Activated CD8-positive, alpha-beta T cell treated with anti-CD3 and anti-CD28 coated beads for 36 hours (primary cell): ENCODE results near the gene ELAVL4. TPM values are rescaled to one million over a fixed set of nuclear protein-coding genes. Genes with fewer than 3 reads are reported as not detected.
"Not testable (repeated sequence)": the region's sequence is repeated elsewhere in the genome, so short reads cannot be mapped to it uniquely, and the experiment has no call there.

ENCODE experiments used
- ATAC-seq: fragments of 200-7000 bp; cut with Tn5 transposase; one replicate; pipeline ENCODE4 v1.10.0; 2021; ENCODE audit warnings: mild to moderate bottlenecking, moderate library complexity
- CTCF ChIA-PET: fragments of 350-600 bp; sonication (Branson Sonifier 250); formaldehyde crosslinking; loops from one replicate; lab custom pipeline; 2021; ENCODE audit warnings: antibody characterized with exemption; lab: Charles Lee
- POLR2A ChIA-PET: fragments of 350-600 bp; sonication (Branson Sonifier 250); formaldehyde crosslinking; loops from one replicate; lab custom pipeline; 2021; ENCODE audit warnings: antibody characterized with exemption; lab: Charles Lee
- DNase-seq: peaks from one replicate; pipeline ENCODE4 v3.0.0-alpha.2; 2020
- H3K27ac Mint-ChIP-seq: one replicate; pipeline ENCODE4 v1.8.0; 2021; ENCODE audit warnings: mild to moderate bottlenecking, mixed read lengths
- H3K27me3 Mint-ChIP-seq: one replicate; pipeline ENCODE4 v1.8.0; 2021; ENCODE audit warnings: mixed read lengths
- H3K36me3 Mint-ChIP-seq: one replicate; pipeline ENCODE4 v1.8.0; 2021; ENCODE audit warnings: low read depth, mixed read lengths
- H3K4me1 Mint-ChIP-seq: one replicate; pipeline ENCODE4 v1.8.0; 2021; ENCODE audit warnings: low read depth, mixed read lengths
- H3K4me3 Mint-ChIP-seq: one replicate; pipeline ENCODE4 v1.8.0; 2021; ENCODE audit warnings: mild to moderate bottlenecking, moderate library complexity, mixed read lengths
- H3K9me3 Mint-ChIP-seq: one replicate; pipeline ENCODE4 v1.8.0; 2021; ENCODE audit warnings: mixed read lengths
- CTCF ChIP-seq: fragments of 200-600 bp; IDR thresholded peaks from one replicate; pipeline ENCODE4 v1.8.0; 2022; ENCODE audit warnings: antibody characterized with exemption, mild to moderate bottlenecking
- intact Hi-C: fragments of 100-400 bp; cut with micrococcal nuclease; formaldehyde crosslinking; loops from one replicate; pipeline ENCODE4 v1.10.0; 2022
- total RNA-seq, 2 experiments: library from RNA; stranded (reverse); gene quantifications; one replicate each; pipeline ENCODE4 v1.2.3, GENCODE V29; 2021

The ELAVL4 gene
- total RNA-seq, 2 experiments from 2014 or later, result not detected

GRCh38 chr1:50158421-50158820, 49.7 kb downstream of the ELAVL4 start:
- Mint-ChIP-seq H3K9me3 (no peaks in the 10 kb centered on the region), H3K4me3 (no peak overlapping the region), H3K27ac (no peak overlapping the region), H3K27me3 (no peaks in the 10 kb centered on the region), H3K4me1 (no peaks in the 10 kb centered on the region), H3K36me3 (no peaks in the 10 kb centered on the region)
- CTCF ChIA-PET, result interaction anchor here (1.4 kb wide), 1 partner anchor 10 kb away, joined by 3 read pairs; no protein-coding TSS in a partner anchor
- DNase-seq (no peak), ATAC-seq (no peak)
- intact Hi-C loops, result no loop called here
- no peak for TF ChIP-seq CTCF
- POLR2A ChIA-PET, result no interaction called here

GRCh38 chr1:50163680-50164079, 55.0 kb downstream of the ELAVL4 start:
- H3K36me3 Mint-ChIP-seq, result no peaks in the 10 kb centered on the region
- intact Hi-C loops, result no loop called here

GRCh38 chr1:50166351-50166750, 57.6 kb downstream of the ELAVL4 start:
- H3K4me3 Mint-ChIP-seq, CTCF ChIA-PET, H3K9me3 Mint-ChIP-seq, H3K36me3 Mint-ChIP-seq, DNase-seq, intact Hi-C loops, H3K4me1 Mint-ChIP-seq, H3K27me3 Mint-ChIP-seq, H3K27ac Mint-ChIP-seq, POLR2A ChIA-PET, ATAC-seq: not testable (repeated sequence)

More at GRCh38 chr1:50163680-50164079, 55.0 kb downstream of the ELAVL4 start:
- no peak overlapping the region for H3K4me3 Mint-ChIP-seq
- H3K4me1 Mint-ChIP-seq, result no peaks in the 10 kb centered on the region
- H3K27me3 Mint-ChIP-seq, result no peaks in the 10 kb centered on the region
- DNase-seq (no peak), ATAC-seq (no peak)
- POLR2A ChIA-PET, result no interaction called here
- TF ChIP-seq CTCF, result no peak
- H3K9me3 Mint-ChIP-seq, result no peaks in the 10 kb centered on the region
- no peak overlapping the region for H3K27ac Mint-ChIP-seq
- CTCF ChIA-PET, result no interaction called here

GRCh38 chr1:50172299-50172698, 63.6 kb downstream of the ELAVL4 start:
- ATAC-seq (no peak), DNase-seq (no peak)
- H3K9me3 Mint-ChIP-seq, result no peaks in the 10 kb centered on the region
- H3K27me3 Mint-ChIP-seq, result peaks cover 4% of the 10 kb centered on the region
- ChIA-PET CTCF (no interaction called here), POLR2A (no interaction called here)
- no peak overlapping the region for H3K4me3 Mint-ChIP-seq
- no peak for TF ChIP-seq CTCF
- H3K36me3 Mint-ChIP-seq, result no peaks in the 10 kb centered on the region
- H3K27ac Mint-ChIP-seq, result no peak overlapping the region
- intact Hi-C loops, result no loop called here
- H3K4me1 Mint-ChIP-seq, result no peaks in the 10 kb centered on the region

GRCh38 chr1:50174101-50174500, 65.4 kb downstream of the ELAVL4 start:
- intact Hi-C loops, result no loop called here
- TF ChIP-seq CTCF, result no peak
- Mint-ChIP-seq H3K36me3 (no peaks in the 10 kb centered on the region), H3K27ac (no peak overlapping the region), H3K4me1 (no peaks in the 10 kb centered on the region), H3K9me3 (no peaks in the 10 kb centered on the region), H3K4me3 (no peak overlapping the region), H3K27me3 (peaks cover 4% of the 10 kb centered on the region)
- ATAC-seq (no peak), DNase-seq (no peak)
- ChIA-PET POLR2A (no interaction called here), CTCF (no interaction called here)
